Suprapubic skin (tissue), 4 donors: ENCODE results near the gene MYL6B. TPM values are rescaled to one million over a fixed set of nuclear protein-coding genes. Genes with fewer than 3 reads are reported as not detected.

Source experiments
- DNase-seq, 2 donors: peaks; one replicate each; pipeline ENCODE4 v3.0.0-alpha.2; 2019; ENCODE audit warnings: low spot score in 2 of 2
- H3K27ac ChIP-seq: fragments of 200-600 bp; sonication (generic); one replicate; pipeline ENCODE4 v1.5.1; 2019
- H3K27me3 ChIP-seq: fragments of 200-600 bp; sonication (generic); one replicate; pipeline ENCODE4 v1.5.1; 2019
- H3K36me3 ChIP-seq: fragments of 200-600 bp; sonication (generic); one replicate; pipeline ENCODE4 v1.5.1; 2019
- H3K4me1 ChIP-seq: fragments of 200-600 bp; sonication (generic); one replicate; pipeline ENCODE4 v1.5.1; 2019
- H3K4me3 ChIP-seq: fragments of 200-600 bp; sonication (generic); one replicate; pipeline ENCODE4 v1.5.1; 2019; ENCODE audit warnings: mild to moderate bottlenecking
- H3K9me3 ChIP-seq: fragments of 200-600 bp; sonication (generic); one replicate; pipeline ENCODE4 v1.5.1; 2019
- EP300 ChIP-seq: sonication (generic); formaldehyde crosslinking; IDR thresholded peaks from one replicate; pipeline ENCODE4 v1.6.1; 2017; ENCODE audit warnings: antibody characterized with exemption
- POLR2A ChIP-seq, 2 donors: fragments of 450-650 bp; IDR thresholded peaks; one replicate each; pipeline ENCODE4 v1.6.1; 2017; ENCODE audit warnings: antibody characterized with exemption in 2 of 2, mild to moderate bottlenecking in 2 of 2, moderate library complexity in 2 of 2
- POLR2AphosphoS5 ChIP-seq, 3 donors: sonication (generic); formaldehyde crosslinking; IDR thresholded peaks; one replicate each; pipeline ENCODE4 v1.6.1; 2017; ENCODE audit warnings: antibody characterized with exemption in 3 of 3
- WGBS: methylation state at CpG from one replicate; pipeline ENCODE4 v1.1.5; 2018; 5-methylcytosine and 5-hydroxymethylcytosine counted together
- total RNA-seq, 4 donors: library from RNA; depleted of rRNA; stranded (reverse); fragments of >200 nt; gene quantifications; one replicate each; pipeline ENCODE4 v1.1.0, GENCODE V29; 2016
- TF ChIP-seq, protein P1 (sequence below), 2 donors: fragments of 200-600 bp in 1 of 2; fragments of 450-650 bp in 1 of 2; sonication (generic) in 1 of 2; IDR thresholded peaks; one replicate each; pipeline ENCODE4 v1.5.1; 2016 to 2019; ENCODE audit warnings: antibody characterized with exemption in 2 of 2, mild to moderate bottlenecking in 1 of 2, moderate library complexity in 1 of 2

Gene MYL6B
- total RNA-seq, 4 donors from 2014 or later: 28.3 to 37.4 (median 28.5) TPM

DNA sequence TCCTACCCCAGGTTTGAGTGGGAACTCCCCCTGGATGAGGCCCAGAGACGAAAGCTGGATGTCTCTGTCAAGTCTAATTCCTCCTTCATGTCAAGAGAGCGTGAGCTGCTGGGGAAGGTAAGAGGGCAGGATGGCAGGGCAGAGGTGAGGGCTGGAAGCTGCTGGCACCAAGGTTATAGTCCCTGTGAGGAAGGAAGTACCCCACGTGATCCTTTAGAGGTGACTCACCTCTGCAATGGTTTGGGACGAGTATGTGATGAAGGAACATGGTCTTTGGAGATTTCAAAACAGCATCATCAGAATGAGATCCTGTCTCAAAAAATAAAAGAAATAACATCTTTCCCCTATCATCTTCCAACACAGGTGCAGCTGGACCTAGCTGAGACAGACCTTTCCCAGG is 9.2 kb upstream of the MYL6B start:
- Histone ChIP-seq H3K4me1 (peaks cover 10% of the 10 kb centered on the region), H3K9me3 (no peaks in the 10 kb centered on the region), H3K27me3 (no peaks in the 10 kb centered on the region), H3K4me3 (no peak overlapping the region), H3K27ac (peak overlapping the region; percentile 32), H3K36me3 (peaks cover 69% of the 10 kb centered on the region)
- 57% methylated on average over 4 of the region's 4 CpGs for WGBS
- no peak for DNase-seq
- TF ChIP-seq, protein P1, sequence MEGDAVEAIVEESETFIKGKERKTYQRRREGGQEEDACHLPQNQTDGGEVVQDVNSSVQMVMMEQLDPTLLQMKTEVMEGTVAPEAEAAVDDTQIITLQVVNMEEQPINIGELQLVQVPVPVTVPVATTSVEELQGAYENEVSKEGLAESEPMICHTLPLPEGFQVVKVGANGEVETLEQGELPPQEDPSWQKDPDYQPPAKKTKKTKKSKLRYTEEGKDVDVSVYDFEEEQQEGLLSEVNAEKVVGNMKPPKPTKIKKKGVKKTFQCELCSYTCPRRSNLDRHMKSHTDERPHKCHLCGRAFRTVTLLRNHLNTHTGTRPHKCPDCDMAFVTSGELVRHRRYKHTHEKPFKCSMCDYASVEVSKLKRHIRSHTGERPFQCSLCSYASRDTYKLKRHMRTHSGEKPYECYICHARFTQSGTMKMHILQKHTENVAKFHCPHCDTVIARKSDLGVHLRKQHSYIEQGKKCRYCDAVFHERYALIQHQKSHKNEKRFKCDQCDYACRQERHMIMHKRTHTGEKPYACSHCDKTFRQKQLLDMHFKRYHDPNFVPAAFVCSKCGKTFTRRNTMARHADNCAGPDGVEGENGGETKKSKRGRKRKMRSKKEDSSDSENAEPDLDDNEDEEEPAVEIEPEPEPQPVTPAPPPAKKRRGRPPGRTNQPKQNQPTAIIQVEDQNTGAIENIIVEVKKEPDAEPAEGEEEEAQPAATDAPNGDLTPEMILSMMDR (IDR thresholded peaks at IDR 0.05): no peak
- TF ChIP-seq POLR2AphosphoS5 (IDR thresholded peaks at IDR 0.05) (no peak), EP300 (no peak), POLR2A (IDR thresholded peaks at IDR 0.05) (no peak)

DNA sequence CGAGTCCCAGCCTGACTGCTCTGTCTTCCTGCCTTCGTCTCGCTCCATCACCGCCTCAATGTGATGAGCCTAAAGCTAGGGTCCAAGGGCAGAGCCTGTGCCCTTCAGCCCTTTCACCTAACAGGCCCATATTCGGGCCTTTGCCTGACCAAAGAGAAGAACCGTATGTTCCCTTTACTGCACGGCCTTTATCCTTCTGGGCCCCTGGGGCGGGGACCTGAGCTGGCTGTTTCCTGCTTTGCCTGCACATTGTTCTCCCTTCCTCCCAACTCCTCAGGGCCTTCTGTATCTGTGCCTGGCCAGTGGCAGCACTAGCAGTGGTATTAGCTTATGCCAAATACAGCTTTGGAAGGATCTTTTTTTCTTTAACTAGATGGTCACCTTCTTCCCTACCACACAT is 8.5 kb upstream of the MYL6B start:
- H3K9me3 ChIP-seq: no peaks in the 10 kb centered on the region
- peaks cover 10% of the 10 kb centered on the region for H3K4me1 ChIP-seq
- no peaks in the 10 kb centered on the region for H3K27me3 ChIP-seq
- 85% methylated on average over 8 of the region's 8 CpGs for WGBS
- DNase-seq: no peak
- TF ChIP-seq, protein P1 (IDR thresholded peaks at IDR 0.05): no peak
- no peak for TF ChIP-seq POLR2AphosphoS5 (IDR thresholded peaks at IDR 0.05)
- TF ChIP-seq EP300: no peak
- TF ChIP-seq POLR2A (IDR thresholded peaks at IDR 0.05): no peak
- H3K36me3 ChIP-seq: peaks cover 63% of the 10 kb centered on the region
- H3K4me3 ChIP-seq: no peak overlapping the region
- H3K27ac ChIP-seq: peak overlapping the region; percentile 32

DNA sequence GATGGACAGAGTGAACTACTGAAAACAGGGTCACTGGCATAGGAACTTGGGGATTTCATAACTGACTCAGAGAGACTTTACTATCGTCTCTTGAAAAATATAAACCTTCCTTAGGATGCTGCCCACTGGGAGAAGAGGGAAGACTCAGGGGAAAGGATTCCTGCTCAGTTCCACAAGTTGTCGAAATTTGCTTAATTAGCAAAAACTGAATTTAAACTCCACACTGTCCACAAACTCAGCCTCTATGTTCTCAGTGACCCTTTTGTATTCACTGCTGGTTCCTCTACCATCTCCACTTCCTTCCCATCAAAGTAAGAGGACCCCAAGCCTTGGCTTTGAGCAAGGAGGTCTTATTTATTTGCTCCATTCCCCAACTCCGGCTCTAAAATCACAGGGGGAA is 7.2 kb upstream of the MYL6B start:
- TF ChIP-seq, protein P1 (IDR thresholded peaks at IDR 0.05): no peak
- TF ChIP-seq POLR2AphosphoS5 (IDR thresholded peaks at IDR 0.05): no peak
- no peak for TF ChIP-seq POLR2A (IDR thresholded peaks at IDR 0.05)
- no peak for TF ChIP-seq EP300
- H3K9me3 ChIP-seq: no peaks in the 10 kb centered on the region
- no peak overlapping the region for H3K27ac ChIP-seq
- no peak for DNase-seq
- H3K36me3 ChIP-seq: peaks cover 49% of the 10 kb centered on the region
- peaks cover 10% of the 10 kb centered on the region for H3K4me1 ChIP-seq
- 83% methylated on average over 3 of the region's 3 CpGs for WGBS
- H3K4me3 ChIP-seq: no peak overlapping the region
- no peaks in the 10 kb centered on the region for H3K27me3 ChIP-seq

DNA sequence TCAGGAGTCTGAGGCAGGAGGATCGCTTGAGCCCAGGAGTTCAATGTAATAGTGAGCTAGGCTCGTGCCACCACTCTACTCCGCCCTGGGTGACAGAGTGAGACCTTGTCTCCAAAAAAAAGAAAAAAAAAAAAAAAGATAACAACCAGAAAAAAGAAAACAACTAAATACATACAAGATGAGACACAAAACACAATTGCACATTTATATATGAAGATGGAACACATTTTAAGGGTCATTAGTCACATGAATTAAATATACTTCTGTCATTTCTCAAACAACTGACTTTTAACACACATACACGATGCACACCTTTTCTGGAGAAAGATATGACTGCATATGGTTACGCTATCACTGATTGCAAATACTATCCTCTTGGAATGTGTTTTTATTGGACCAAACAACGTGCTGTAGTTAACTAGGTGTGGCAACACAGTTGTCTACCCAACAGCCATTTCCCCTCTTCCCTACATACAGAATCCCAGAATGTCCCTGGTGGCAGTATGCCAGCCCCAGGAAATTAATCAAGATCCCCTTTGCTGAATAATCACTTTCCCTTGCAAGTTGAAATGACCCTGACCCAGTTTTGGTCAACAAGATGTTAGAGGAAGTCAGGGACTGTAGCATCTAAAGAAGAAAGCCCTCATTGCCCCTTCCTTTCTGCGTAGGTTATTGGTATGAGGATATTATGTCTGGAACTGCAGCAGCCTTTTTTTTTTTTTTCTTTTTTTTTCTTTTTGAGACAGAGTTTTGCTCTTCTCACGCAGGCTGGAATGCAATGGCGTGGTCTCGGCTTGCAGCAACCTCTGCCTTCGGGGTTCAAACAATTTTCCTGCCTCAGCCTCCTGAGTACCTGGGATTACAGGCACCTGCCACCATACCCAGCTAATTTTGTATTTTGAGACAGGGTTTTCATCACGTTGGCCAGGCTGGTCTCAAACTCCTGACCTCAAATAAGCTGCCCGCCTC is 5.6 kb upstream of the MYL6B start:
- H3K4me1 ChIP-seq: peaks cover 24% of the 10 kb centered on the region
- H3K36me3 ChIP-seq: peaks cover 34% of the 10 kb centered on the region
- H3K27ac ChIP-seq: no peak overlapping the region
- H3K9me3 ChIP-seq: no peaks in the 10 kb centered on the region
- H3K27me3 ChIP-seq: no peaks in the 10 kb centered on the region
- H3K4me3 ChIP-seq: no peak overlapping the region
- 55% methylated on average over 13 of the region's 13 CpGs for WGBS
- no peak for TF ChIP-seq POLR2A (IDR thresholded peaks at IDR 0.05)
- TF ChIP-seq, protein P1 (IDR thresholded peaks at IDR 0.05): no peak
- no peak for TF ChIP-seq EP300
- TF ChIP-seq POLR2AphosphoS5 (IDR thresholded peaks at IDR 0.05): no peak
- no peak for DNase-seq

DNA sequence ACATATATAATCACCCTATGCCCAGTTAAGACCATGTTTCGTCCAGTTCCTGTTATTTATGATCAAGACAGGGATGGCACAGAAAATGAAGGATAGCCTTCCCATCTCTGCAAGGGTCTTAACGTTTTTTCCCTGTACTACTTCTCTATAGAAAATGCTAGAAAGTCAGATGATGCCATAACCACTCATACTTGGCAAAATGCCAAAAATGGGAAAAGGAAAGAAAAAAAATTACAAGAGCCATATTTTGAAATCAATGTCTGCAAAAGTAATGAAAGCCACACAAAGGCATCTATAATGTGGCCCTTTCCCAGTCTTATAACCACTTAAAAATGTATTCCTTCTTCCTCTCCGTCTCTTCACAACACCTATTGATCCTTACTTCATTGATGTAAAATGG is 1.8 kb upstream of the MYL6B start:
- no peaks in the 10 kb centered on the region for H3K9me3 ChIP-seq
- peaks cover 36% of the 10 kb centered on the region for H3K4me1 ChIP-seq
- H3K4me3 ChIP-seq: no peak overlapping the region
- no peaks in the 10 kb centered on the region for H3K27me3 ChIP-seq
- TF ChIP-seq EP300 (no peak), POLR2A (IDR thresholded peaks at IDR 0.05) (no peak), POLR2AphosphoS5 (IDR thresholded peaks at IDR 0.05) (no peak)
- TF ChIP-seq, protein P1 (IDR thresholded peaks at IDR 0.05): no peak
- WGBS: 63% methylated on average over 3 of the region's 3 CpGs
- H3K36me3 ChIP-seq: no peaks in the 10 kb centered on the region
- no peak overlapping the region for H3K27ac ChIP-seq
- no peak for DNase-seq
